Vagina (tissue), 2 donors: Measurements from ENCODE around the gene PRKAG2.

Experiments used
- POLR2A ChIP-seq, 2 donors: fragments of 450-650 bp; IDR thresholded peaks; one replicate each; pipeline ENCODE4 v1.6.1; 2017; ENCODE audit warnings: antibody characterized with exemption in 2 of 2, mild to moderate bottlenecking in 2 of 2, moderate library complexity in 2 of 2
- POLR2AphosphoS5 ChIP-seq, 2 donors: sonication (generic); formaldehyde crosslinking; IDR thresholded peaks; one replicate each; pipeline ENCODE4 v1.9.0; 2017; ENCODE audit warnings: antibody characterized with exemption in 2 of 2, mild to moderate bottlenecking in 2 of 2, low read depth in 1 of 2; ENCODE audit not compliant: insufficient read depth in 1 of 2
- TF ChIP-seq, protein P1 (sequence below), 3 experiments: fragments of 450-650 bp in 2 of 3; fragments of 200-600 bp in 1 of 3; sonication (generic) in 1 of 3; IDR thresholded peaks; one replicate each; pipeline ENCODE4 v1.5.1; 2017 to 2019; ENCODE audit warnings: antibody characterized with exemption in 3 of 3, mild to moderate bottlenecking in 2 of 3, moderate library complexity in 2 of 3

DNA sequence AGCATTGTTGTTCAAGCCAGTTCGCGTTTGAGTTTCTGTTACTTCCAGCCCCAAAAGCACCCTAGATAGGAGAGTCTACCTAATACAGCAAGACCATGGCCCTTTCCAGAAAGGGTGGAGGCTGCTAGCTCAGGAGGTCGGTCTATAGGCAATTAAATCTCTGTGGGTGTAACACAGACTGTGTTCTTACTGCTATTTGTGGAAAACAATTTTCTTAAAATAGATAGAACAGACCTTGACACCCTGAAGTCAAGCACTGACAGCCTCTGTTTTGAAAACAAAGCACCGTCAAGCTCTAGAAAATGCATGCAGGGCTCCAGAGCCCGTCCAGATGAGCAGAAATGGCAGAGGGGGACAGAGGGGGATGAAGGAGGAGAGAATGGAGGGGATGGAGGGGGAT lies 156.6 kb downstream of the PRKAG2 start:
- TF ChIP-seq, protein P1, sequence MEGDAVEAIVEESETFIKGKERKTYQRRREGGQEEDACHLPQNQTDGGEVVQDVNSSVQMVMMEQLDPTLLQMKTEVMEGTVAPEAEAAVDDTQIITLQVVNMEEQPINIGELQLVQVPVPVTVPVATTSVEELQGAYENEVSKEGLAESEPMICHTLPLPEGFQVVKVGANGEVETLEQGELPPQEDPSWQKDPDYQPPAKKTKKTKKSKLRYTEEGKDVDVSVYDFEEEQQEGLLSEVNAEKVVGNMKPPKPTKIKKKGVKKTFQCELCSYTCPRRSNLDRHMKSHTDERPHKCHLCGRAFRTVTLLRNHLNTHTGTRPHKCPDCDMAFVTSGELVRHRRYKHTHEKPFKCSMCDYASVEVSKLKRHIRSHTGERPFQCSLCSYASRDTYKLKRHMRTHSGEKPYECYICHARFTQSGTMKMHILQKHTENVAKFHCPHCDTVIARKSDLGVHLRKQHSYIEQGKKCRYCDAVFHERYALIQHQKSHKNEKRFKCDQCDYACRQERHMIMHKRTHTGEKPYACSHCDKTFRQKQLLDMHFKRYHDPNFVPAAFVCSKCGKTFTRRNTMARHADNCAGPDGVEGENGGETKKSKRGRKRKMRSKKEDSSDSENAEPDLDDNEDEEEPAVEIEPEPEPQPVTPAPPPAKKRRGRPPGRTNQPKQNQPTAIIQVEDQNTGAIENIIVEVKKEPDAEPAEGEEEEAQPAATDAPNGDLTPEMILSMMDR (IDR thresholded peaks at IDR 0.05): no peak
- TF ChIP-seq POLR2A (IDR thresholded peaks at IDR 0.05) (no peak), POLR2AphosphoS5 (IDR thresholded peaks at IDR 0.05; ENCODE audit: insufficient read depth in 1 of 2, low read depth in 1 of 2) (no peak)
